K562 (cell line): ENCODE data around the gene CTBP2. TPM values are rescaled to one million over a fixed set of nuclear protein-coding genes. Genes with fewer than 3 reads are reported as not detected.

Experiments used
- ATAC-seq: fragments of 200-7000 bp; cut with Tn5 transposase; 3 replicates; pipeline ENCODE4 v1.9.1; 2020; ENCODE audit warnings: moderate library complexity
- BruUV-seq: library from RNA; stranded (reverse); fragments of 400-500 nt; replicated peaks from 2 replicates; lab custom pipeline; 2021; lab: Mats Ljungman, UMichigan
- CTCF ChIA-PET: fragments of 300-600 bp; formaldehyde crosslinking; extraction: SDS; loops from one replicate; lab custom pipeline; 2021; ENCODE audit warnings: low intra/inter-chr PET ratio; lab: Yijun Ruan, JAX
- POLR2A ChIA-PET: fragments of 300-600, 350-650 bp; sonication (Branson Sonifier 250); formaldehyde crosslinking; extraction: SDS; loops from one replicate; lab custom pipeline; 2021; ENCODE audit warnings: antibody characterized with exemption, inconsistent platforms; lab: Yijun Ruan, JAX
- DNase-seq, 4 experiments: peaks; one replicate each; pipeline versions ENCODE4 v3.0.0 to v3.0.0-alpha.2; 2011 to 2018; ENCODE audit warnings: low spot score in 3 of 4, mixed read lengths in 3 of 4; ENCODE audit errors: extremely low read depth in 1 of 4
- FAIRE-seq: peaks from 2 replicates; lab custom pipeline; 2011; peaks lifted over from hg19 to GRCh38; lab: Jason Lieb, UNC
- H2AFZ ChIP-seq: 2 replicates; pipeline ENCODE4 v1.6.0; 2011; ENCODE audit warnings: low read depth, low read length, control low read depth, inconsistent platforms
- H3K27ac ChIP-seq: fragments of 200-600 bp; 3 replicates; pipeline ENCODE4 v1.8.0; 2011; ENCODE audit warnings: low read depth, mild to moderate bottlenecking, control low read depth, inconsistent platforms, low read length, moderate library complexity, mixed read lengths; ENCODE audit errors: extremely low read depth
- H3K27me3 ChIP-seq, 2 experiments: fragments of 300-600 bp in 1 of 2; 2 replicates in 1 of 2; 3 replicates in 1 of 2; pipeline versions ENCODE4 v1.6.0 to v1.8.0; 2011; ENCODE audit warnings: inconsistent platforms in 2 of 2, low read length in 2 of 2, mild to moderate bottlenecking in 1 of 2, mixed read lengths in 1 of 2, moderate library complexity in 1 of 2; ENCODE audit not compliant: control insufficient read depth in 2 of 2, insufficient read depth in 2 of 2
- H3K36me3 ChIP-seq: fragments of 300-600 bp; 3 replicates; pipeline ENCODE4 v1.8.0; 2011; ENCODE audit warnings: mild to moderate bottlenecking, low read length, inconsistent platforms; ENCODE audit not compliant: control insufficient read depth, insufficient read depth
- H3K4me1 ChIP-seq, 2 experiments: fragments of 200-600 bp in 1 of 2; replicated peaks in 1 of 2; 2 replicates in 1 of 2; 3 replicates in 1 of 2; pipeline versions ENCODE4 v1.5.1 to v1.8.0; 2011; ENCODE audit warnings: inconsistent platforms in 2 of 2, low read length in 2 of 2, mild to moderate bottlenecking in 1 of 2, mixed read lengths in 1 of 2, moderate library complexity in 1 of 2; ENCODE audit not compliant: control insufficient read depth in 2 of 2, insufficient read depth in 2 of 2
- H3K4me2 ChIP-seq: 2 replicates; pipeline ENCODE4 v1.6.1; 2011; ENCODE audit warnings: low read length, control low read depth, inconsistent platforms, mixed read lengths; ENCODE audit not compliant: insufficient read depth
- H3K4me3 ChIP-seq: fragments of 200-600 bp; sonication (generic), shearing (Covaris generic); 2 replicates; pipeline ENCODE4 v1.5.1; 2016; ENCODE audit warnings: control low read depth, inconsistent platforms
- H3K79me2 ChIP-seq: fragments of 200-600 bp; 3 replicates; pipeline ENCODE4 v1.8.0; 2011; ENCODE audit warnings: low read length, inconsistent platforms; ENCODE audit not compliant: control insufficient read depth, insufficient read depth
- H3K9ac ChIP-seq, 2 experiments: 2 replicates each; pipeline versions ENCODE4 v1.6.0 to v1.6.1; 2011; ENCODE audit warnings: low read depth in 2 of 2, low read length in 2 of 2, control low read depth in 1 of 2, inconsistent platforms in 1 of 2, mild to moderate bottlenecking in 1 of 2, mixed read lengths in 1 of 2; ENCODE audit not compliant: insufficient read depth in 1 of 2
- H3K9me1 ChIP-seq: one replicate; pipeline ENCODE4 v1.6.0; 2011; ENCODE audit warnings: inconsistent platforms, mild to moderate bottlenecking, low read length, moderate library complexity; ENCODE audit not compliant: control insufficient read depth, insufficient read depth
- H3K9me3 ChIP-seq: replicated peaks from 2 replicates; pipeline ENCODE4 v1.5.1; 2011; ENCODE audit warnings: low read depth, low read length, inconsistent platforms; ENCODE audit not compliant: control insufficient read depth, insufficient read depth
- H4K20me1 ChIP-seq: replicated peaks from 2 replicates; pipeline ENCODE4 v1.6.1; 2011; ENCODE audit warnings: low read length, inconsistent platforms, mixed read lengths; ENCODE audit not compliant: control insufficient read depth, insufficient read depth
- ARID3A ChIP-seq: IDR thresholded peaks from 2 replicates; pipeline ENCODE4 v1.6.1; 2012; ENCODE audit warnings: low read depth, low read length, improper control_type of control experiment, borderline replicate concordance
- HMG20B ChIP-seq: fragments of 250-450 bp; sonication (Bioruptor Pico); IDR thresholded peaks from 2 replicates; pipeline ENCODE4 v1.5.0; 2021; ENCODE audit warnings: mild to moderate bottlenecking
- RBFOX2 ChIP-seq: fragments of 200-400 bp; formaldehyde crosslinking; IDR thresholded peaks from 2 replicates; pipeline ENCODE4 v1.6.1; 2017; ENCODE audit warnings: low read depth, mild to moderate bottlenecking, low read length, moderate library complexity
- SMARCC2 ChIP-seq: fragments of 450-650 bp; IDR thresholded peaks from 2 replicates; pipeline ENCODE4 v1.6.1; 2017; ENCODE audit warnings: antibody characterized with exemption, moderate library complexity, mild to moderate bottlenecking, low read depth
- TCF7L2 ChIP-seq: fragments of 150-350 bp; IDR thresholded peaks from 2 replicates; pipeline ENCODE4 v1.6.1; 2016; ENCODE audit warnings: low read depth, mild to moderate bottlenecking, low read length, moderate library complexity
- WGBS: fragments of 100-300 bp; shearing (Covaris generic); methylation state at CpG from one replicate; pipeline ENCODE4 v1.1.6; 2016; ENCODE audit warnings: low coverage, mixed read lengths; ENCODE audit not compliant: insufficient coverage; ENCODE audit errors: missing lambda C conversion rate; 5-methylcytosine and 5-hydroxymethylcytosine counted together
- in situ Hi-C: fragments of 300-500 bp; cut with MboI; formaldehyde crosslinking; loops from 4 replicates; pipeline ENCODE4 v1.15.0; 2018; ENCODE audit warnings: inconsistent platforms, mixed read lengths
- intact Hi-C: fragments of 100-400 bp; cut with micrococcal nuclease; formaldehyde crosslinking; loops from 2 replicates; pipeline ENCODE4 v1.14.2; 2022
- polyA plus RNA-seq, 8 experiments: library from polyadenylated mRNA; depleted of rRNA in 4 of 8; stranded (reverse) in 5 of 8; unstranded in 3 of 8; fragments of >200 nt; fragmentation: Nextera tagmentation in 2 of 8; fragmentation: Illumina TruSeq in 1 of 8; extraction: Ambion mirVana in 2 of 8; extraction: Trizol in 1 of 8; gene quantifications; 2 replicates each; pipeline versions ENCODE4 v1.2.1 to v1.2.3, GENCODE V29; 2011 to 2014; ENCODE audit warnings: inconsistent platforms in 1 of 8, missing spikeins in 1 of 8
- total RNA-seq, 7 experiments: library from RNA; depleted of rRNA in 6 of 7; stranded (reverse); fragments of >200 nt in 6 of 7; fragmentation: Illumina TruSeq in 2 of 7; extraction: Trizol in 2 of 7; gene quantifications; 2 replicates each; pipeline versions ENCODE4 v1.2.1 to v1.2.3, GENCODE V29; 2011 to 2021; ENCODE audit warnings: low replicate concordance in 1 of 7

Gene CTBP2
- total and polyA plus RNA-seq, 9 of the 15 experiments (the other 6 are each of a cell fraction or from before 2014, with no cell fraction given): 1.3 to 8.8 (median 5.1) TPM

GRCh38 chr10:125169279-125169678 is 8.9 kb upstream of the CTBP2 start:
- no peak overlapping the region for H2AFZ ChIP-seq
- no peak for TF ChIP-seq HMG20B (CRISPR knock-in tag)
- TF ChIP-seq ARID3A: no peak
- TF ChIP-seq SMARCC2: no peak
- no peak for TF ChIP-seq RBFOX2
- no peak for TF ChIP-seq TCF7L2
- TF ChIP-seq, all 486 proteins: peak for 0
- no peak overlapping the region for H3K4me3 ChIP-seq
- in situ Hi-C loops: loop anchor here (25.0 kb wide), 1 partner anchor 232 kb away; the partner anchor contains the start of gene ZRANB1
- ChIA-PET CTCF (no interaction called here), POLR2A (interaction anchor here (0.6 kb wide), 1 partner anchor 46 kb away, joined by 3 read pairs; no protein-coding TSS in a partner anchor)
- BruUV-seq: no TSS peak
- no peak overlapping the region for H3K9ac ChIP-seq
- intact Hi-C loops: no loop called here
- no peaks in the 10 kb centered on the region for H3K9me3 ChIP-seq
- ATAC-seq: no peak
- H3K36me3 ChIP-seq: no peaks in the 10 kb centered on the region
- no peaks in the 10 kb centered on the region for H3K79me2 ChIP-seq
- WGBS: 2% methylated on average over 7 of the region's 7 CpGs
- no peaks in the 10 kb centered on the region for H3K9me1 ChIP-seq
- peaks cover 10 to 22% of the 10 kb centered on the region in 2 experiments; a peak in 3 of 5 replicates for H3K27me3 ChIP-seq
- no peak for DNase-seq
- H3K4me2 ChIP-seq: no peak overlapping the region
- H3K27ac ChIP-seq: no peak overlapping the region
- no peaks in the 10 kb centered on the region; a peak in 1 of 5 replicates for H3K4me1 ChIP-seq
- H4K20me1 ChIP-seq: no peaks in the 10 kb centered on the region
- no peak for FAIRE-seq
